UCSD-AML1 (cell line): ENCODE results near the gene KLK15.
"Not testable (repeated sequence)": the region's sequence is repeated elsewhere in the genome, so short reads cannot be mapped to it uniquely, and the experiment has no call there.

ENCODE experiments used
- DNase-seq: peaks from one replicate; lab custom pipeline; 2025; ENCODE audit not compliant: unreplicated experiment; lab: John Stamatoyannopoulos, UW

Gene KLK15

DNA sequence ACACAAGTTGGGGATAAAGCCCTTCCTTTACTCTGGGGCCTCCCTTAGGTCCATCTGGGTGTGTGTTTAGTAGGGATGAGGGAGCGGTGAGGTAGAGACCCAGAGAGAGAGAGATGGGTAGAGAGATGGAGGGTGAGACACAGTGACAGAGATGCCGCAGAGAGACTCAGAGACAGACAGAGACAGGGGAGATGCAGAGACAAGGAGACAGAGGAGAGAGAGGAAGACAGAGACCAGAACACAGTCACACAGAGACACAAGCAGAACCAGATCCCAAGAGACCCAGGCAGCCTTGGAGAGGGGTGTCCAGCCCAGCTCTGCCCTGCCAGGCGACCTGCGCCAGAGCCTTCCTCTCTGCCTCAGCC lies 12.1 kb downstream of the KLK15 start:
- DNase-seq: no peak

DNA sequence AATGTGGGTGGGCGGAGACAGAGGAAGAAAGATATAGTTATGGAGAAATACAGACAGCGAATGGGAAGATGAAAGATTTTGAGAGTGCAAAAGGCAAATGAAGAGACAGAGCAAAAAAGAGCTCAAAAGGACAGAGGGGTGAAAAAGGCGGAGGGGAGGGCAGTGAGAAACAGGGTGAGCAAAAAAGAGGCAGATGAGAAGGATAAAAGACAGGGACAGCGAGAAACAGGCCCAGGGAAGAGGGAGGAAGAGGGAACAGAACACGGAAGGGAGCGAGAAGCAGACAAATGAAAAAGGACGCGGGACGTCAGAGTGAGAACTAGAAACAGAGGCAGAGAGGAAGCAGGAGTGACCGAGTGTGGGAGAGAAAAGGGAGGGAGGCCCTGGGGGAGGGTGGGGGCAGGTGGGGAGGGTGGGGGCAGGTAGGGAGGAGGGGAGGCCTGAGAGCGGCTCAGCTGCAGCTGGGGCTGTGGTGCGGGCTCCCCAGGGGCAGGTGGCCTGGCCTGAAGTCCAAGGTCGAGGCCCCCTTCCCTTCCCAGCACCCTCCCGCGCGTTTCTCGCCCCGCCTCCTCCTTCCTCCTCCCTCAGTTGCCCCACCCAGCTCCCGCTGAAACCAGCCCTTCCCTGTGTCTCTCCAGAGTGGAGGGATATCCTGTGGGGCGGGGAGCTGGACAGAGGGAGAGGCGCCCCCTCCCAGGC lies 12.7 kb downstream of the KLK15 start:
- peak; percentile 28 for DNase-seq

DNA sequence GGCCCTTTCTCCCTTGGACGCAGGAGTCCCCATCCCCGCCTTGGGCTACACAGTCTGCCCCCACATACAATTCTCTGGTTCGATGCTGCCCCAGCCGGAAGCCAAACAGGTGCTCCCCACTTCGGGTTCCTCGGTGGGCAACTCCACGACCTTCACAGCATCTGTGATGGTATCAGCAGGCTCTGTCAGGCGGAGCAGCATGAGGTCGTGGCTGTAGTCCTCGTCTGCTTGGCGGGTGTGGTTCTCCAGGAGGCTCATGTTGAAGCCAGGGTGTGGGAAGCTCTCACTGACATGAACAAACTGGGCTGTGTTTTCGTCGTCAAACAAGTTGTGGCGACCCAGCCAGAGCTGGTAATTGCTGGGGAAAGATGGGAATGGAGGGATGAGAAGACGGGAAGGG lies 13.3 kb downstream of the KLK15 start:
- no peak for DNase-seq

DNA sequence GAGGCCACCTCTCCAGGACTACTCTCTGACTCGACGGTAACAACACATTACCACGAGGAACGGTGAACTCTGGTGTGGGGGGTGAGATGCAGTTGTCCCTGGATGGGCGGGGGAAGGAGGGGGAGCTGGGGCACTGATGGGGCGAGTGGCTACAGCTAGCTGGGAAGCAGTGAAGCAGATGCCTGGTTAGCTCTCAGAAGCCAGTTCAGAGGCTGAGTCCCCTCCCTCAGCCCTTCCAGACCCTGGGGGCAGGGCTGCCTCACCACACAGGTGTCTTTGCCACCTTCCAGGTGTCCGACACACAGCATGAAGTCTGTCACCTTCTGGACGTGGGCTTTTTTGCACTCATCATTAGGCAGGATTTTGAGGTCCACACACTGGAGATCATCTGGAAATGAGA lies 13.7 kb downstream of the KLK15 start:
- no peak for DNase-seq

DNA sequence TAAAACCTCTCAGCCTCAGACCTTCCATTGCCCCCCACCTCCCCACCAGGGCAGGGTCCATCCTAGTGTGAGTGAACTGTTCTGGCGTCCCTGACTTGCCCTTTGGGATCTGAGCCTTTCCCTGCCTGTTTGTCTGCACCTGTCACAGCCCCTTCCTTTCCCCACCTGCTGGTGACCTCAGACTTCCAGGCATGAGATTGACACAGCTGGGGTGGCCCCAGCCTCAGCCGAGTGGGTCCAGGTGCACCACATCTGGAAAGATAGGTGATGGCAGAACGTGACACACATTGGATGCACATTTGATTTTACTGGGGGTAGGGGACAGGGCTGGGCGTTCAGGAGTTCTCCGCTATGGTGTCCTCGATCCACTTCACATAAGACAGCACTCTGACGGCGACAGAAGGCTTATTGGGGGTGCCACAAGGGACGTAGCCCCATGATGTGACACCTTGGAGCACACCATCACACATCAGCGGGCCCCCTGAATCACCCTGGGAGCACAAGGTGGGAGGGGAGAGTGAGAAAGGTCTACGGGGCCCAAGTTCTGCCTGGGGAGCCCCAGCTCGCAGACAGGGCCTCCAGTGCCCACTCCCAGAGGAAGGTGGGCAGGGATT lies 14.4 kb downstream of the KLK15 start:
- no peak for DNase-seq

DNA sequence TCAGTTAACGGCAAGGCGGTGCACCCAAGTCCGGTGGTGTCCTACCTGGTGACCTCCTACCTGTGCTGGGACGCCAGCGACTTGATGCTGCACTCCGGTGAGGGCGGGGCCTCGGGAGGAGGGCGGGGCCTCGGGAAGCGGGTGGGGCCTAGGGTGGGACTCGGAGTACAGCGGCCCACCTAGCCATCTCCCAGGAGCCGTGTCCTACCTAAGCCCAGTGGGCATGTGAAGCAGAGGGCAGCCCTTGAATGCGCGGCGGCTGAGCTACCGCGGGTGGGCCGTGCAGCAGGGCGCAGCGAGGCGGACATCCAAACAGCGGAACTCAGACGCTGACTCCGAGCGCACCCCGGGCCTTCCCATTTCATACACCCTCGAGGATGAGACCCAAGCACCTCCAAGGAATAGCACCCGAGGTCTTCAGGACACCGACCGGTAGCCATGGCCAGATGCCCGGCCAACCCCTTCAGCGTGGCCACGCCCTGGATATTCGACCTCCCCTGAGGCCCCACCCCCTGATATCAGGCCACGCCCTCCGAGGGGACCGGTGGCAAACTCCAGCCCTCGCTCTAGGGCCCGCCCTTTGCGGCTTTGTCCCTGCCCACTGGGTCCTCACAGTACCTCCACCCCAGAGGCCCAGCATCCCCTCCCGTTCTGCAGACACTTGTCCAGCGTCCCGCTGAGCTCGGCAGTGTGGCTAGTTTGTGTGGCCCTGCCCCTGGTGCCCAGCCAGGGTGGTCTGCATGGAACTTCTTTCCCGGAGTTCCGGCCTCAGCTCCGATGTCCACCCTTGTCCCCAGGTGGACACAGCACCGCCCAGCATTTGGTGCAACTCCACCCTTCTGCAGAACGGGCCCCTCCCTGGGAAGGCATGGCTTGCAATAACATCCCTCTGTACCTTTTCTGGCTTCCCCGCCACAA lies 15.2 kb downstream of the KLK15 start:
- DNase-seq: no peak

DNA sequence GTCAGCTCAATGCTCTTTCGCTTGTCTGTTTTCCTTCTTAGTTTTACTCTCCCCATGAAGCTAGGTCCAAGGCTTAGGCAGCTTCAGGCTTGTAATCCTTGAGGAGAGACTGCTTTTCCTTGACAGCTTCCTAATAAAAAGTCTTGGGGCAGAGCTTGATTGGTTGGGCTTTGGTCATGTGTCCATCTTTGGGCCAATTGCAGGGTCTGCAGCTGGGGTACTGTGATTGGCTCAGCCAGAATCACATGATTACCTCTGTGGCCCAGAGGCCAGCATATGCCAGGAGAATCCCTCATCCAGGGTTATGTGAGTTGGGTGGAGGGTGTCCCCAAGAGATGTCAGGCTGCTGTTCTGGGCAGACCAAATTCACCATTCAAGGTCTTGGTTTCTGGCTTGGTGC lies 17.9 kb downstream of the KLK15 start:
- no peak for DNase-seq

DNA sequence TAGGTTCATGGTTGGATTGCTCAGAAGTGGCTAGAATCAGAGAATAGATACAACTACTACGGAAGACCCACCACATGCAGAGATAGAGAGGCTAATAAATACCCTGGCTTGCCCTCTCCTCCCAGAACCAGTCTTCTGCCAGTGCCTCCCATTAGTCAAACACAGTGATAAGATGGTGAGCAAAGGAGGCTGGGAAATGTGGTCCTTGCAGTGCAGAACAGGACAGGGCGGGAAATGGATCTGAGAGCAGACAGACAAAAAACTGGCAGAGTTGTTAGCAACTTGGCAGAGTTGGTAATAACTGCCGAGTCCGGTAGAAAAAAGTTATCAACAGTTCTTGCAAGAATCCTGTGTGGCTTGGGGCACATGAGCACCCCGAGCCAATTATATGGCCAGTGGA lies 18.5 kb downstream of the KLK15 start:
- DNase-seq: no peak

DNA sequence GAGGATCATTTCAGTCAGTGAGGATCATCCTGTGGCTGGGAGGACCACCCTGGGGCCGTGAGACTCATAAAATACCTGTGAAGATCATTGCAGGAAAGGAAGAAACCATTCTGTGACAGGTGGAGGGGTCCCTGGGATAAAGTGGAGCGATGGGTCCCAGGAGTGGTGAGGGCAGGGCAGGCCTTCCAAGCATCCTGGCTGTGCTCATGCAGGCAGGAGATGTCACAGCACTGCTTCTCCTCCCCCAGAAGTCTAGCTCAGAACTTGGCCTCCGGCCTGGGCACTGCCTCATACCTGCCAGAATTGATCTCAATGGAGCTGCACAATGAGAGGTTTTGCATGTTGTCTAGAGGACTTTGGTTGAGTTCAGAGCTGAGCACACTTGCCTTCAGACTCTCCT lies 20.9 kb downstream of the KLK15 start:
- no peak for DNase-seq

DNA sequence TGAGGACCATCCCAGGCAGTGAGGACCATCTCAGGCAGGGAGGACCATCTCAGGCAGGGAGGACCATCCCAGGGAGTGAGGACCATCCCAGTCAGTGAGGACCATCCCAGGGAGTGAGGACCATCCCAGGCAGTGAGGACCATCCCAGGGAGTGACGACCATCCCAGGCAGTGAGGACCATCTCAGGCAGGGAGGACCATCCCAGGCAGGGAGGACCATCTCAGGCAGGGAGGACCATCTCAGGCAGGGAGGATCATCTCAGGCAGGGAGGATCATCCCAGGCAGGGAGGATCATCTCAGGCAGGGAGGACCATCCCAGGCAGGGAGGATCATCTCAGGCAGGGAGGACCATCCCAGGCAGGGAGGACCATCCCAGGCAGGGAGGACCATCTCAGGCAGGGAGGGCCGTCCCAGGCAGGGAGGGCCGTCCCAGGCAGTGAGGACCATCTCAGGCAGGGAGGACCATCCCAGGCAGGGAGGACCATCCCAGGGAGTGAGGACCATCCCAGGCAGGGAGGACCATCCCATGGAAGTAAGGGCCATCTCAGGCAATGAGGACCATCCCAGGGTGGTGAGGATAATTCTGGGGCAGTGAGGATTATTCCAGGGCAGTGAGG lies 21.6 kb downstream of the KLK15 start:
- DNase-seq: not testable (repeated sequence)

DNA sequence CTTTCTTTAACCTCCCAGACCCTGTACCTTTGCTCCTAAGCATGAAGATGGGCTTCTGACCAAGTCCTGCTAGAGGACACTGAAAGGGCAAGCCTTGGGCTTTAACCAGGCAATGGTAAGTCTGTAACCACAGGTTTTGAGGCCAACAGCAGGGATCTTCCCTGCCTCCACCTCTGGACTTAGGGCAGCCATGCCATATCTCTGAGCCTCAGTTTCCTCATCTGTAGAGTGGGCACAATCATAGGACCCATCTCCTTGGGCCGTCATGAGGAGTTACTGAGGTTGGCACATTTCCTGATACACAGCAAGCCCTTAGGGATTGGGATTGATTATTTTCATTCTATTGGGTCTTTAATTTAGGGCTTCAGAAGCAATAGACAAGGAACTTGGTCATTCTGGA lies 24.5 kb downstream of the KLK15 start:
- DNase-seq: no peak

DNA sequence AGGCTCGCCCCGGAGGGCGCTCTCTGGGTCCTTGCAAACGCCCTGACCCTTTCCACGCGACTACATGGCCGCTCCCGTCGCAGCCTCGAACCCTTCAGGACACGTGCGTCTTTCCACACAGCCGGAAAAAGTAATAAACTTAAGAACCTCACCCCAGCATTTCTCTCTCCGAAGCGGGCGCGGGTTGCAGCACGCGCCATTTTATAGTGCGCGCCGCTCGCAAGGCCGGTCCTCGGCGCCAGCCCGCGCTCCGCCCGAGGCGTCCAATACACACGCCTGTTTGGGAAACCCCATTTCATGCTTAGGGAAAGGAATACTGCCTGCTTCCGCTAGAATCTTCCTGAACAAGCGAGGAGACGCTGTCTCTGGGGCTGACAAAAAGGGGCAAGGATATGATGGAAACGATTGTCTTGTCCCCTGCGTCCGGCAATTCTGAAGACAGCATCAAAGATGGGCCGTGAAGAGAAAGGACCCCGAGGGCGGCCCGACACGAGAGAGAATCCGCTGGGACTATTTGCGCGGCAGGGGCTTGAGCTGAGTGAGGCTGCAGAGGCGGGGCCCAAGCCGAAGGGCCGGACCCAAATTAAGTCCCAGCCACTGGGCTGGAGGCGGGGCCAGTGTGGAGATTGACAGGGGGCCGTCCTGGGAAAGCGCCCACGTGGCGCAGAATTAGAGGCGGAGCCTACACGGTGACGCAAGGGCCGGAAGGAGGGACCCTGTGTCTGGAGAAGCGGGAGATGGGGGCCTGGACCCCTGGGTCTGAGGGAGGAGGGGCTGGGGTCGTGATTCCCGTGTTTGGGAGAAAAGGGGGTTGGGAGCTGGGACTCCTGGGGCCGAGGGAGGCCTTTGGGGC lies 28.7 kb downstream of the KLK15 start:
- DNase-seq: peak; percentile 99

DNA sequence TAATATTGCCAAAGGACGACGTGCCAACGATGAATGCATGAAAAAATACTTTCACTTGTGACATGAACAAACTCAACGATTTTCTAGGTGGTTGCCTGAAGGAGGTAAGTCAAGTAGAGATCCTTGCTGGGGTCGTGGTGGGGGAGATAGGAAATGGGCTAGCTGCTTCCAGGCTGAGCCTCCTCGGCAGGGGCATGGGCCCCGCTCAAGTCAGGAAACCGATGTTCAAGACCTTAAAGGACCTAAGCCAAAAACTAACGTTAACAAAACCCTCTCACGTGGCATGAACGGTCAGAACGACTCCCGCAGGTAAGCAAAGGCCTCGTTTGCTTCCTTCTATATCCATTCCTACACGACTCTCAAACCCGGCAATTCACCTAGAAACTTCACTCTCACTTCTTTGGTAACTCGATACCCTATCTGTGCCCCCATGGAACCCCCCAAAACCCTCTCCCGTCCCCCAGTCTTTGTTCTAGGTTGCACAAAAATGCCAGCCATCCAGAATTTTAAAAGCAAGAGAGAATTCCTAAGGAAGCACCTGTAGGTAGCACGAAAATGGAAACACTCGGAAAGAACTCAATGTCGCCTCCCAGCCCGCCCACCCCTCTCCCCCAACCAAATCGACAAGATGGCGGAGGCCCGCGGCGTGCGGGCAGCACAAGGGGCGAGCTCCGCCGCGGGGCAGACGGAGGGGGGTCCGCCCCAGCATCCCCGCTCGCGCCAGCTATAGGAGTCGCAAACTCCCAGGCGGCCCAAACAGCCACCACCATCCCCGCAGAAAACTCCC lies 29.5 kb downstream of the KLK15 start:
- peak; percentile 58 for DNase-seq

DNA sequence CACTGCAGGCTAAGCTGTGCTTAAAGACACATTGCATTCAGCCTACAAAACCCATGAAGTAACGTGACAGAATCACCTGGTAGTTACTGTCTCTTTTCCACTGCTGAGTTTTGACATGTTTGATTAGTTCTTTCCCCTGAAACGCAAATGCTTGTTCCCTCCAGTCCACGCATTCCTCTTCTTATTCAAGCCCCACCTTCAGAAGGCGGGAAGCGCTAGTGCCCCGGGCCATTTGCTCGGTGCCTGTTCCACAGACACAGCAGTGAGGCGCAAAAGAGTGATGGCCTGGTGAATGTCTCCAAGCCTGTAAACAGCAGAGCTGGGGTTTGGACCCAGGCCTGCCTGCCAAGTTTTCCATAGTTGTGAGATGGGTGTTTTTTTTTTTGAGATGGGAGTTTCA lies 32.3 kb downstream of the KLK15 start:
- DNase-seq: no peak

DNA sequence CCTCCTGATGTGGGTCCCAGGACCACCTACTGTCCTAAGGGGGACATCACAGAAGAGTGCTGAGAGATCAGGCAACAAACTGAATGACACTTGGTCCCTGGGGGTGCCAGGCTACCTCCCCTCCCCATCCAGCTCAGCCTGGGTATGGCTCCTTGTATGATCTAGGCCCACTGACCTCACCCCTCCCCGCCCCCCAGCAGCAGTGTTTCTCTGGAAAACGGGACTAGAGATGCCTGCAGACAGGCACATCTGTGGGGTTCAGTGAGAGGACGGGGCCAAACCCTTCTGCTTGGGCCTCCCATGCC lies 33.9 kb downstream of the KLK15 start:
- no peak for DNase-seq

DNA sequence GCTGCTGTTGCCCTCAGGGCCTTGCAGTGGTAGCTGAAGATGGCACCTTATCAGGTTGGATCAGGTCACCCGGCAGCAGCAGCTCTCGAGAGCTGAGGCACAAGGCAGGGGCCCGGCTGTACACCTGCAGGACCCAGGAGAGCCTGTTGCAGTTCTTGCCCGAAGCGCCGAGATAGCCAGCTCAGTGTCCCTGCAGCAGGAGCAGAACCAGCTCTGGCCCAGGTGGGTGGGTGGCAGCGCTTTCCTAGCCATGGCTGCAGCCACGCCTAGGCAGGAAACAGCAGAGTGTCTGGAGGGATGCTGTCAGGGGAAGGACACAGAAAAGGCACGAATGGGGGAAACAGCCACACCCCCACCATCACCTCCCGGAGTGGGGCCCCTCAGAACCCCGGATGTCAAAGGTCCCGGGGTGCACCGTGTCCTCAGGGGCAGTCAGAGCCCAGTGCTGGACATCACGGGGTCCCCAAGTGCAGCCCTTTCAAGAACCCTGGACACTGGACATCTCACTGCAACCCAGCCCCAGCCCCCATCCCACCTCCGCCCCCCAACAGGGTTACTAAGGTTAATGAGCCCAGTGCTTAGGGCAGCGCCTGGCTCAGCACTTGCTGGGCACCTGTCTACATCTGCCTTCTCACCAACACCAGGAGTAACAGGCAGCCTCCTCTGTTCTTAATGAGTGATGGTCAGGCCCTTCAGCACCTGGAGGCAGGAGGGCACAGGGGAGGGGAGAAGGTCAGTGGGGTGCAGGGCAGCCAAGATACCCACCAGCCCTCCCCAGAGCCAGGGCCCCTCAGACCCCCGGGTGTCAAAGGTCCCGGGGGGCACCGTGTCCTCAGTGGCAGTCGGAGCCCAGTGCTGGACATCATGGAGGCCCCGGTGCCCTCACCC lies 34.5 kb downstream of the KLK15 start:
- no peak for DNase-seq

DNA sequence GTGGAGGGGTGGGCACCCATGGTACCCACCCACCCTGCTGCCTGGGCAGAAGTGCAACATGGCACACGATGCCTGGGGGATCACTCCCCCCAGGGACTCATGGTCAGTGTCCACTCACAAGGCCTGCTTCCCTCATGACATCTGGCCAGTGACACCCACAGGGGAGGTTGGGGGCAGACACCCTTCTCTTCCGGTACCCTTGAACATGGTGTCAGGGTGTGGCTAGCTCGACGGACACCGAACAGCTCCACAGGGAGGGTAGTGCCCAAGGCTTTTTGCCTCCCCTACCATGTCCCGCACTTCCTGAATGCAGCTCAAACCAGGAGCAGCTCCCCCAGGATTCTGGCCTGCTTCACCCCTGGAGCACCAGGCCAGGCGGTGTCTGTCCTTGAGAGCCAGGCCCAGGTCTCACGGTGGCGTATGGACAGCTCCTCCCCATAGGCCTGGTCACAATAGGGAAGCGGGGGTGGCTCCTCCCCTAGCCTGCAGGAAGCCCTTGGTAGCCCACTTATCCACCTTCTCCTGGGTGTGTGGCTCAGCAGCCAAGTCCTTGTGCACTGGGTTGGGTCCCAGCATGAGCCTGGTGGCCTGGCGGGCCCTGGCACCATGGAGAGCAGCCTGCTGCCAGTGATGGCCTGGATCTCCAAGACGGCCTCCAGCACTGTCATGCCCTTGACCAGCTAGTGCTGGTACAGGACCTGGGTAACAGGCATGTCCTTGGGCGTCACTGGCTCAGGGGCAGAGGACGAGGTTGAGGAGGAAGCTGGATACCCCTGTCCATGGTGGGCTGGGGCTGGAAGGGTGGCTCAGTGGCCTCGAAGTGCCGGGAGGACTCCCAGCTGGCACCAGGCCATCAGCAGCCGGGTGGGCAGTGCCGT lies 35.4 kb downstream of the KLK15 start:
- no peak for DNase-seq

DNA sequence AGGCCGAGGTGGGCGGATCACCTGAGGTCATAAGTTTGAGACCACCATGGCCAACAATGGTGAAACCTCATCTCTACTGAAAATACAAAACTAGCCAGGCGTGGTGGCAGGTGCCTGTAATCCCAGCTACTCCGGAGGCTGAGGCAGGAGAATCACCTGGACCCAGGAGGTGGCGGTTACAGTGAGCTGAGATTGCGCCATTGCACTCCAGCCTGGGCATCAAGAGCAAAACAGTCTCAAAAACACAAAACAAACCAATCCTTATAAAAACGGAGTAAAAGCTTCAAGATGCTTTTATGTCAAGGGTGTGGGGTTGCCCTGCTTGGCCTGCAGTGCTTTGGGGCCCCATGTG lies 36.0 kb downstream of the KLK15 start:
- DNase-seq: no peak
